H1 (cell line): ENCODE results near the gene LDLRAD3. TPM values are rescaled to one million over a fixed set of nuclear protein-coding genes. Genes with fewer than 3 reads are reported as not detected.

Experiments
- CTCF ChIA-PET: fragments of 300-600 bp; sonication (Branson Sonifier 250); formaldehyde crosslinking; loops from one replicate; lab custom pipeline; 2021; ENCODE audit not compliant: partially characterized antibody; lab: Charles Lee
- POLR2A ChIA-PET: fragments of 300-600 bp; sonication (Branson Sonifier 250); formaldehyde crosslinking; loops from one replicate; lab custom pipeline; 2021; ENCODE audit warnings: inconsistent platforms; ENCODE audit not compliant: partially characterized antibody; lab: Charles Lee
- DNase-seq, 2 experiments: peaks; one replicate each; pipeline versions ENCODE4 v3.0.0 to v3.0.0-alpha.2; 2010 to 2022; ENCODE audit warnings: low spot score in 2 of 2, low read depth in 1 of 2, mixed read lengths in 1 of 2
- FAIRE-seq: peaks from 2 replicates; lab custom pipeline; 2011; peaks lifted over from hg19 to GRCh38; lab: Jason Lieb, UNC
- H2AFZ ChIP-seq: 2 replicates; pipeline ENCODE4 v1.8.1; 2012; ENCODE audit warnings: low read length, inconsistent platforms
- H2AK5ac ChIP-seq: 2 replicates; pipeline ENCODE4 v1.6.1; 2013; ENCODE audit warnings: low read depth, low read length
- H2BK120ac ChIP-seq: replicated peaks from 2 replicates; pipeline ENCODE3; 2013; ENCODE audit warnings: low read depth, low read length, inconsistent platforms
- H2BK12ac ChIP-seq: 2 replicates; pipeline ENCODE4 v1.6.1; 2013; ENCODE audit warnings: low read depth, low read length
- H2BK15ac ChIP-seq: 2 replicates; pipeline ENCODE4 v1.6.1; 2013; ENCODE audit warnings: low read length
- H2BK20ac ChIP-seq: 2 replicates; pipeline ENCODE4 v1.6.1; 2013; ENCODE audit warnings: low read length
- H2BK5ac ChIP-seq: 2 replicates; pipeline ENCODE4 v1.6.1; 2013; ENCODE audit warnings: low read depth, low read length
- H3K14ac ChIP-seq: 2 replicates; pipeline ENCODE4 v1.6.1; 2013; ENCODE audit warnings: inconsistent platforms; ENCODE audit not compliant: insufficient read length
- H3K18ac ChIP-seq: 2 replicates; pipeline ENCODE4 v1.6.1; 2013; ENCODE audit warnings: low read length; ENCODE audit errors: extremely low read depth
- H3K23ac ChIP-seq: 2 replicates; pipeline ENCODE4 v1.6.1; 2013; ENCODE audit warnings: inconsistent platforms; ENCODE audit not compliant: insufficient read length
- H3K23me2 ChIP-seq: 2 replicates; pipeline ENCODE4 v1.6.1; 2013; ENCODE audit warnings: low read depth, low read length
- H3K27ac ChIP-seq: 2 replicates; pipeline ENCODE4 v1.6.1; 2011; ENCODE audit warnings: low read depth, low read length, inconsistent platforms
- H3K27me3 ChIP-seq, 4 experiments: replicated peaks in 1 of 4; 1 replicate in 1 of 4; 2 replicates in 3 of 4; pipeline versions ENCODE4 v1.6.1 to v1.8.1; 2011 to 2013; ENCODE audit warnings: low read length in 3 of 4, mild to moderate bottlenecking in 3 of 4, inconsistent platforms in 2 of 4, mixed read lengths in 2 of 4, moderate library complexity in 1 of 4; ENCODE audit not compliant: control insufficient read depth in 3 of 4, insufficient read depth in 3 of 4; ENCODE audit errors: extremely low read depth in 1 of 4
- H3K36me3 ChIP-seq, 4 experiments: 2 replicates each; pipeline versions ENCODE4 v1.6.1 to v1.8.1; 2011 to 2013; ENCODE audit warnings: mild to moderate bottlenecking in 4 of 4, low read length in 3 of 4, moderate library complexity in 2 of 4, control low read depth in 1 of 4, inconsistent platforms in 1 of 4; ENCODE audit not compliant: insufficient read depth in 4 of 4, control insufficient read depth in 2 of 4
- H3K4ac ChIP-seq: replicated peaks from 2 replicates; pipeline ENCODE3; 2013; ENCODE audit warnings: low read length, low read depth, mixed read lengths, inconsistent platforms; ENCODE audit not compliant: insufficient read length
- H3K4me1 ChIP-seq, 4 experiments: replicated peaks in 1 of 4; 1 replicate in 1 of 4; 2 replicates in 3 of 4; pipeline versions ENCODE4 v1.6.1 to v1.8.1; 2011 to 2013; ENCODE audit warnings: low read length in 3 of 4, inconsistent platforms in 2 of 4, mixed read lengths in 1 of 4; ENCODE audit not compliant: insufficient read depth in 4 of 4, control insufficient read depth in 3 of 4
- H3K4me2 ChIP-seq, 2 experiments: 2 replicates each; pipeline versions ENCODE4 v1.6.1 to v1.8.1; 2011 to 2013; ENCODE audit warnings: low read depth in 2 of 2, low read length in 2 of 2, control low read depth in 1 of 2, inconsistent platforms in 1 of 2, mild to moderate bottlenecking in 1 of 2; ENCODE audit not compliant: insufficient read depth in 1 of 2
- H3K4me3 ChIP-seq, 4 experiments: fragments of 200-600, 300-600 bp in 1 of 4; sonication (generic), shearing (Covaris generic), sonication (Bioruptor Twin) in 1 of 4; 2 replicates each; pipeline versions ENCODE4 v1.5.1 to v1.8.1; 2011 to 2016; ENCODE audit warnings: low read length in 4 of 4, low read depth in 3 of 4, control low read depth in 2 of 4, inconsistent platforms in 2 of 4, mild to moderate bottlenecking in 2 of 4, mixed read lengths in 1 of 4, moderate library complexity in 1 of 4; ENCODE audit not compliant: insufficient read depth in 2 of 4; ENCODE audit errors: extremely low read depth in 1 of 4
- H3K56ac ChIP-seq: replicated peaks from 2 replicates; pipeline ENCODE3; 2013; ENCODE audit warnings: low read depth, mild to moderate bottlenecking, mixed read lengths, low read length, inconsistent platforms; ENCODE audit not compliant: insufficient read length
- H3K79me1 ChIP-seq: 2 replicates; pipeline ENCODE4 v1.6.1; 2013; ENCODE audit warnings: low read depth, low read length, control low read depth
- H3K79me2 ChIP-seq, 2 experiments: 2 replicates each; pipeline versions ENCODE4 v1.6.1 to v1.8.1; 2012 to 2013; ENCODE audit warnings: low read length in 2 of 2, mild to moderate bottlenecking in 2 of 2, inconsistent platforms in 1 of 2; ENCODE audit not compliant: insufficient read depth in 2 of 2, control insufficient read depth in 1 of 2
- H3K9ac ChIP-seq, 4 experiments: replicated peaks in 1 of 4; 1 replicate in 1 of 4; 2 replicates in 3 of 4; pipeline versions ENCODE4 v1.6.1 to v1.8.1; 2011 to 2013; ENCODE audit warnings: low read depth in 3 of 4, low read length in 3 of 4, control low read depth in 2 of 4, mild to moderate bottlenecking in 2 of 4, moderate library complexity in 2 of 4, inconsistent platforms in 1 of 4; ENCODE audit errors: extremely low read depth in 1 of 4
- H3K9me3 ChIP-seq, 2 experiments: 2 replicates each; pipeline versions ENCODE4 v1.6.1 to v1.8.1; 2012 to 2013; ENCODE audit warnings: mild to moderate bottlenecking in 2 of 2, moderate library complexity in 2 of 2, control low read depth in 1 of 2, inconsistent platforms in 1 of 2, low read depth in 1 of 2, low read length in 1 of 2, mixed read lengths in 1 of 2; ENCODE audit not compliant: insufficient read depth in 2 of 2
- H4K20me1 ChIP-seq, 2 experiments: replicated peaks in 1 of 2; 2 replicates each; pipeline versions ENCODE3 to v1.8.1; 2011 to 2013; ENCODE audit warnings: inconsistent platforms in 2 of 2, low read length in 2 of 2, mild to moderate bottlenecking in 1 of 2; ENCODE audit not compliant: insufficient read depth in 2 of 2, control insufficient read depth in 1 of 2
- H4K5ac ChIP-seq: 2 replicates; pipeline ENCODE4 v1.6.1; 2013; ENCODE audit warnings: low read length, low read depth, mixed read lengths, inconsistent platforms; ENCODE audit not compliant: insufficient read length
- H4K8ac ChIP-seq: 2 replicates; pipeline ENCODE4 v1.8.0; 2013; ENCODE audit warnings: mild to moderate bottlenecking, moderate library complexity, low read length, inconsistent platforms; ENCODE audit not compliant: insufficient read depth; ENCODE audit errors: extremely low read depth
- H4K91ac ChIP-seq: replicated peaks from 2 replicates; pipeline ENCODE3; 2013; ENCODE audit warnings: low read length, mixed read lengths, inconsistent platforms; ENCODE audit not compliant: insufficient read length
- ASH2L ChIP-seq: fragments of 200-600, 300-600 bp; sonication (generic); IDR thresholded peaks from one replicate; pipeline ENCODE4 v1.7.1; 2017; ENCODE audit warnings: low read length
- BCL11A ChIP-seq, 2 experiments: IDR thresholded peaks; one replicate each; pipeline ENCODE4 v1.6.1; 2011; ENCODE audit warnings: low read depth in 2 of 2, low read length in 2 of 2, mild to moderate bottlenecking in 2 of 2
- BRCA1 ChIP-seq: IDR thresholded peaks from 2 replicates; pipeline ENCODE4 v1.6.1; 2012; ENCODE audit warnings: low read depth, low read length, improper control_type of control experiment
- CBX5 ChIP-seq: fragments of 300-800, 300-1000 bp; sonication (generic); IDR thresholded peaks from 2 replicates; pipeline ENCODE4 v1.7.1; 2016; ENCODE audit warnings: antibody characterized with exemption, low read length, low read depth
- CBX8 ChIP-seq: fragments of 300-800, 300-1000 bp; sonication (generic); IDR thresholded peaks from 2 replicates; pipeline ENCODE4 v1.7.1; 2016; ENCODE audit warnings: low read depth, low read length, borderline replicate concordance
- CREB1 ChIP-seq: IDR thresholded peaks from 2 replicates; pipeline ENCODE4 v1.6.1; 2012; ENCODE audit warnings: inconsistent platforms
- EZH2 ChIP-seq: fragments of 200-600 bp; sonication (generic); IDR thresholded peaks from 2 replicates; pipeline ENCODE4 v1.7.1; 2012; ENCODE audit warnings: low read depth, mild to moderate bottlenecking, moderate library complexity, low read length, inconsistent platforms; ENCODE audit not compliant: severe bottlenecking
- FOSL1 ChIP-seq: IDR thresholded peaks from 2 replicates; pipeline ENCODE4 v1.6.1; 2011; ENCODE audit warnings: mild to moderate bottlenecking, low read depth, low read length, moderate library complexity; ENCODE audit not compliant: insufficient read depth
- SIN3A ChIP-seq, 2 experiments: IDR thresholded peaks in 1 of 2; conservative IDR thresholded peaks in 1 of 2; 2 replicates each; pipeline ENCODE4 v1.6.1; 2011 to 2012; ENCODE audit warnings: low read length in 2 of 2, improper control_type of control experiment in 1 of 2, low read depth in 1 of 2, mild to moderate bottlenecking in 1 of 2
- SIX5 ChIP-seq: IDR thresholded peaks from 2 replicates; pipeline ENCODE4 v1.6.1; 2011; ENCODE audit warnings: mild to moderate bottlenecking, low read depth, low read length
- SRF ChIP-seq: IDR thresholded peaks from 2 replicates; pipeline ENCODE4 v1.6.1; 2011; ENCODE audit warnings: mild to moderate bottlenecking, low read depth, low read length, moderate library complexity
- TAF7 ChIP-seq: optimal IDR thresholded peaks from 2 replicates; pipeline ENCODE3; 2011; ENCODE audit warnings: low read depth, mild to moderate bottlenecking, inconsistent platforms, low read length, moderate library complexity, borderline replicate concordance
- USF2 ChIP-seq: IDR thresholded peaks from 2 replicates; pipeline ENCODE4 v1.6.1; 2011; ENCODE audit warnings: low read length, improper control_type of control experiment
- ZNF274 ChIP-seq: IDR thresholded peaks from 2 replicates; pipeline ENCODE4 v1.7.0; 2012; ENCODE audit warnings: low read length, borderline replicate concordance; ENCODE audit errors: extremely low read depth
- polyA plus RNA-seq, 7 experiments: library from polyadenylated mRNA; depleted of rRNA in 3 of 7; stranded (reverse) in 5 of 7; unstranded in 2 of 7; fragments of >200 nt in 5 of 7; fragments of 200-250 nt in 2 of 7; gene quantifications; 1 replicate in 5 of 7; 2 replicates in 1 of 7; 4 replicates in 1 of 7; pipeline versions ENCODE4 v1.2.1 to v1.2.3, GENCODE V29; 2011 to 2013; ENCODE audit warnings: missing spikeins in 2 of 7, mixed read lengths in 2 of 7
- total RNA-seq: library from RNA; stranded (reverse); fragmentation: NEBNext Ultra II Directional; extraction: Animal tissue kit (Norgen Biotek cat#: 25700); gene quantifications from 2 replicates; pipeline ENCODE4 v1.2.1, GENCODE V29; 2021

LDLRAD3 gene
- total and polyA plus RNA-seq, 2 of the 8 experiments (the other 6 are each of a cell fraction or from before 2014, with no cell fraction given), result 18.6 to 22.8 TPM

- no peak for FAIRE-seq
- no peak for TF ChIP-seq SIX5
- TF ChIP-seq ASH2L, result no peak
- no peak for TF ChIP-seq EZH2
- no peak for TF ChIP-seq CREB1
- no peak for TF ChIP-seq TAF7
- no peak for TF ChIP-seq BCL11A (IDR thresholded peaks at IDR 0.05; ENCODE audit: low read depth in 2 of 2, low read length in 2 of 2)
- no peak for TF ChIP-seq BRCA1
- no peak for TF ChIP-seq FOSL1
- TF ChIP-seq ZNF274, result no peak
- no peak for TF ChIP-seq CBX5
- TF ChIP-seq USF2, result no peak
- TF ChIP-seq SIN3A (conservative IDR thresholded peaks at IDR 0.05 in 1 of 2, IDR thresholded peaks at IDR 0.05 in 1 of 2; ENCODE audit: low read depth in 1 of 2, low read length in 2 of 2), result no peak
- TF ChIP-seq SRF, result no peak
- no peak for TF ChIP-seq CBX8
These were observed 48.7 kb downstream of the LDLRAD3 start for GRCh38 chr11:35992548-35992947.

More at GRCh38 chr11:35992548-35992947, 48.7 kb downstream of the LDLRAD3 start:
- no peak overlapping the region for H2BK15ac ChIP-seq
- H3K56ac ChIP-seq, result no peak overlapping the region
- H2BK5ac ChIP-seq, result no peak overlapping the region
- CTCF ChIA-PET, result no interaction called here
- peaks cover 0 to 3% (median 0%) of the 10 kb centered on the region in 4 experiments; a peak in 1 of 8 replicates for H3K36me3 ChIP-seq
- peaks cover 0 to 3% of the 10 kb centered on the region in 2 experiments; a peak in 1 of 4 replicates for H3K9me3 ChIP-seq
- no peak overlapping the region for H3K4ac ChIP-seq
- H3K14ac ChIP-seq, result no peak overlapping the region
- peaks cover 0 to 11% (median 3%) of the 10 kb centered on the region in 4 experiments; a peak in 4 of 7 replicates for H3K4me1 ChIP-seq
- H3K23me2 ChIP-seq, result no peaks in the 10 kb centered on the region
- H3K4me2 ChIP-seq, result no peak overlapping the region
- peaks cover 2% of the 10 kb centered on the region; the same call in 1 of the 2 replicates for H3K79me1 ChIP-seq
- H3K18ac ChIP-seq, result no peak overlapping the region
- no peak overlapping the region for H3K27ac ChIP-seq
- H4K20me1 ChIP-seq, result no peaks in the 10 kb centered on the region
- H4K8ac ChIP-seq, result no peak overlapping the region
- H4K91ac ChIP-seq, result no peak overlapping the region
- no peak for DNase-seq
- no peak overlapping the region for H2BK12ac ChIP-seq
- H2BK120ac ChIP-seq, result no peak overlapping the region
- no peak overlapping the region for H2AK5ac ChIP-seq
- H3K79me2 ChIP-seq, result peaks cover 0 to 73% of the 10 kb centered on the region in 2 experiments; a peak in 2 of 4 replicates
- no peak overlapping the region for H3K23ac ChIP-seq
- no peak overlapping the region for H2BK20ac ChIP-seq
- H2AFZ ChIP-seq, result no peak overlapping the region
- POLR2A ChIA-PET, result no interaction called here
- no peaks in the 10 kb centered on the region for H3K27me3 ChIP-seq
- no peak overlapping the region for H4K5ac ChIP-seq
- no peak overlapping the region for H3K9ac ChIP-seq
- H3K4me3 ChIP-seq, result no peak overlapping the region
